ENCODE results near the gene BOC. TPM values are rescaled to one million over a fixed set of nuclear protein-coding genes. Genes with fewer than 3 reads are reported as not detected.
A peak's percentile ranks its signal among the peaks of the same experiment; 100 is the strongest.

BOC gene
- total and polyA plus RNA-seq, 2 of the 13 experiments (the other 11 are each of a cell fraction or from before 2014, with no cell fraction given) = 0.04 TPM; not detected in 1

DNA sequence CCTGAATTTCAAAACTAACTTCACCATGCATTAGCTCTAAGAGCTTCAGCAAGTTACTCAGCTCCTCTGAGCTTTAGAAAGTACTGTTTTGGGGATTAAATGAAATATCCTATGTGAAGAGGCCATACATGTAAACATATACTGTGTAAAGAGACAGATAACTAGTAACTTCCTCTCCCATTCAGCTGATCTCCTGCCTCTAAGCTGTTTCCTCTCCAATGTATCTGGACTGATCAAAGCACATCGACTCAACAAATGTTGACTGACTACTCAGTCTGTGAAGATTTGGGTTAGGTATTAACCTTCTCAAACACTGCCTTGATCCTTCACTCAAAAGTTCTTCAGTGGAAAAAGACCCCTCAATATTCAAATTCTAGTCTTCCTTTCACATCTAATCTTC is 82.0 kb downstream of the BOC start (continued):
- TF ChIP-seq, protein P1, sequence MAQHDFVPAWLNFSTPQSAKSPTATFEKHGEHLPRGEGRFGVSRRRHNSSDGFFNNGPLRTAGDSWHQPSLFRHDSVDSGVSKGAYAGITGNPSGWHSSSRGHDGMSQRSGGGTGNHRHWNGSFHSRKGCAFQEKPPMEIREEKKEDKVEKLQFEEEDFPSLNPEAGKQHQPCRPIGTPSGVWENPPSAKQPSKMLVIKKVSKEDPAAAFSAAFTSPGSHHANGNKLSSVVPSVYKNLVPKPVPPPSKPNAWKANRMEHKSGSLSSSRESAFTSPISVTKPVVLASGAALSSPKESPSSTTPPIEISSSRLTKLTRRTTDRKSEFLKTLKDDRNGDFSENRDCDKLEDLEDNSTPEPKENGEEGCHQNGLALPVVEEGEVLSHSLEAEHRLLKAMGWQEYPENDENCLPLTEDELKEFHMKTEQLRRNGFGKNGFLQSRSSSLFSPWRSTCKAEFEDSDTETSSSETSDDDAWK (CRISPR knock-in tag; IDR thresholded peaks at IDR 0.05) = no peak
- TF ChIP-seq ZNF883 (CRISPR knock-in tag; IDR thresholded peaks at IDR 0.05; ENCODE audit: not compliant biosample characterization) (no peak), TCF7 (IDR thresholded peaks at IDR 0.05; ENCODE audit: low read depth) (peak; percentile 91), ZNF160 (CRISPR knock-in tag; IDR thresholded peaks at IDR 0.05) (no peak)
- TF ChIP-seq, protein P2, sequence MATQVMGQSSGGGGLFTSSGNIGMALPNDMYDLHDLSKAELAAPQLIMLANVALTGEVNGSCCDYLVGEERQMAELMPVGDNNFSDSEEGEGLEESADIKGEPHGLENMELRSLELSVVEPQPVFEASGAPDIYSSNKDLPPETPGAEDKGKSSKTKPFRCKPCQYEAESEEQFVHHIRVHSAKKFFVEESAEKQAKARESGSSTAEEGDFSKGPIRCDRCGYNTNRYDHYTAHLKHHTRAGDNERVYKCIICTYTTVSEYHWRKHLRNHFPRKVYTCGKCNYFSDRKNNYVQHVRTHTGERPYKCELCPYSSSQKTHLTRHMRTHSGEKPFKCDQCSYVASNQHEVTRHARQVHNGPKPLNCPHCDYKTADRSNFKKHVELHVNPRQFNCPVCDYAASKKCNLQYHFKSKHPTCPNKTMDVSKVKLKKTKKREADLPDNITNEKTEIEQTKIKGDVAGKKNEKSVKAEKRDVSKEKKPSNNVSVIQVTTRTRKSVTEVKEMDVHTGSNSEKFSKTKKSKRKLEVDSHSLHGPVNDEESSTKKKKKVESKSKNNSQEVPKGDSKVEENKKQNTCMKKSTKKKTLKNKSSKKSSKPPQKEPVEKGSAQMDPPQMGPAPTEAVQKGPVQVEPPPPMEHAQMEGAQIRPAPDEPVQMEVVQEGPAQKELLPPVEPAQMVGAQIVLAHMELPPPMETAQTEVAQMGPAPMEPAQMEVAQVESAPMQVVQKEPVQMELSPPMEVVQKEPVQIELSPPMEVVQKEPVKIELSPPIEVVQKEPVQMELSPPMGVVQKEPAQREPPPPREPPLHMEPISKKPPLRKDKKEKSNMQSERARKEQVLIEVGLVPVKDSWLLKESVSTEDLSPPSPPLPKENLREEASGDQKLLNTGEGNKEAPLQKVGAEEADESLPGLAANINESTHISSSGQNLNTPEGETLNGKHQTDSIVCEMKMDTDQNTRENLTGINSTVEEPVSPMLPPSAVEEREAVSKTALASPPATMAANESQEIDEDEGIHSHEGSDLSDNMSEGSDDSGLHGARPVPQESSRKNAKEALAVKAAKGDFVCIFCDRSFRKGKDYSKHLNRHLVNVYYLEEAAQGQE (IDR thresholded peaks at IDR 0.05; ENCODE audit: borderline replicate concordance in 1 of 2, low read depth in 1 of 2, low read length in 2 of 2) = 0 out of 4 replicates have a peak, but pooled peaks of 1 of the 2 experiments have one; percentile 25

DNA sequence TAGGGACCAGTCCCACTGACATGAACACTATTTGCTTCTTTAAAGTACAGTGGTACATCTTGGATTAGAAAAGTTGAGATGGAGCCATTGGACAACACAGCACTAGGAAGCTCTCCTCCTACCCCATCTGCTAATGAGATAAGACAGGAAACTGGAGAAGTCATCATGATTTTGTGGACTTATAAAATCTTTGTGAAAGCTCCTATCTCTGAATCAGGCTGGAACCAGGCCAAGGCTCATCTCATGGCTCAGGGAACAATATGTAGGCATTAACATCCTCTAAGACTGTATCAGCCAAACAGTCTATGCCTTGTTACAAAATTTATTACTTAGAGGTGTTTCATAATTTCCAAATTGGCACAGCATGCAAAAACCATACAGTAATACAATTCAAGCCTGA is 84.1 kb downstream of the BOC start:
- TF ChIP-seq ZFP37 (CRISPR knock-in tag; IDR thresholded peaks at IDR 0.05; ENCODE audit: borderline replicate concordance) = no peak
- TF ChIP-seq FLYWCH1 (CRISPR knock-in tag; IDR thresholded peaks at IDR 0.05) = no peak
- no peak for TF ChIP-seq ZNF546 (CRISPR knock-in tag; conservative IDR thresholded peaks at IDR 0.05)
- no peak for TF ChIP-seq MTA3 (CRISPR knock-in tag; IDR thresholded peaks at IDR 0.05)
- TF ChIP-seq IKZF1 (IDR thresholded peaks at IDR 0.05) = no peak
- TF ChIP-seq, protein P3, sequence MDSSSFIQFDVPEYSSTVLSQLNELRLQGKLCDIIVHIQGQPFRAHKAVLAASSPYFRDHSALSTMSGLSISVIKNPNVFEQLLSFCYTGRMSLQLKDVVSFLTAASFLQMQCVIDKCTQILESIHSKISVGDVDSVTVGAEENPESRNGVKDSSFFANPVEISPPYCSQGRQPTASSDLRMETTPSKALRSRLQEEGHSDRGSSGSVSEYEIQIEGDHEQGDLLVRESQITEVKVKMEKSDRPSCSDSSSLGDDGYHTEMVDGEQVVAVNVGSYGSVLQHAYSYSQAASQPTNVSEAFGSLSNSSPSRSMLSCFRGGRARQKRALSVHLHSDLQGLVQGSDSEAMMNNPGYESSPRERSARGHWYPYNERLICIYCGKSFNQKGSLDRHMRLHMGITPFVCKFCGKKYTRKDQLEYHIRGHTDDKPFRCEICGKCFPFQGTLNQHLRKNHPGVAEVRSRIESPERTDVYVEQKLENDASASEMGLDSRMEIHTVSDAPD (CRISPR knock-in tag; IDR thresholded peaks at IDR 0.05) = no peak
- no peak for TF ChIP-seq ELF3 (CRISPR knock-in tag; IDR thresholded peaks at IDR 0.05)
- TF ChIP-seq HOXA7 (CRISPR knock-in tag; IDR thresholded peaks at IDR 0.05) = no peak

More for the DNA sequence above, 84.1 kb downstream of the BOC start:
- H3K4me3 ChIP-seq (replicated peaks in 1 of 3; ENCODE audit: insufficient read depth in 1 of 3, low read depth in 2 of 3, low read length in 3 of 3) = no peak overlapping the region
- H3K9me3 ChIP-seq (ENCODE audit: low read length) = no peaks in the 10 kb centered on the region
- POLR2A ChIA-PET = no interaction called here
- no TSS peak for BruUV-seq (replicated peaks)
- no peak overlapping the region for H3K27ac ChIP-seq (ENCODE audit: extremely low read length, insufficient read depth, low read length)
- H3K27me3 ChIP-seq (ENCODE audit: control insufficient read depth in 1 of 2, insufficient read depth in 2 of 2, low read length in 2 of 2) = no peaks in the 10 kb centered on the region
- intact Hi-C loops (cut with micrococcal nuclease; ENCODE audit: unreplicated experiment) = no loop called here
- H3K36me3 ChIP-seq (replicated peaks in 1 of 2; ENCODE audit: control insufficient read depth in 1 of 2, insufficient read depth in 2 of 2, low read length in 2 of 2) = no peaks in the 10 kb centered on the region
- H3K4me2 ChIP-seq (ENCODE audit: low read depth, low read length) = no peak overlapping the region
- no peaks in the 10 kb centered on the region for H4K20me1 ChIP-seq (ENCODE audit: insufficient read depth, low read length)
- no peak overlapping the region for H3K9ac ChIP-seq (ENCODE audit: insufficient read depth, low read depth, low read length)
- H2AFZ ChIP-seq (ENCODE audit: low read length) = no peak overlapping the region
- ATAC-seq (no peak), FAIRE-seq (no peak), DNase-seq (ENCODE audit: low spot score) (no peak)
- in situ Hi-C loops (cut with HindIII; ENCODE audit: extremely low pct_ligation_motif_present, low pct_unique_long_range_greater_than_20kb) = no loop called here
- H3K4me1 ChIP-seq (ENCODE audit: insufficient read depth, low read length) = peaks cover 23% of the 10 kb centered on the region
- H3K79me2 ChIP-seq (ENCODE audit: insufficient read depth, low read length) = no peaks in the 10 kb centered on the region
- CTCF ChIA-PET (ENCODE audit: low intra/inter-chr PET ratio, low total read pairs) = no interaction called here

All from HepG2 (cell line).